Ectodermal cell (in vitro differentiated cells): ENCODE measurements around the gene GZMB.
"Not testable (repeated sequence)": the region's sequence is repeated elsewhere in the genome, so short reads cannot be mapped to it uniquely, and the experiment has no call there.

ENCODE experiments used
- H3K27ac ChIP-seq: 2 replicates; pipeline ENCODE4 v1.7.0; 2013; ENCODE audit warnings: mild to moderate bottlenecking, low read depth, low read length; ENCODE audit not compliant: insufficient read depth, poor library complexity, severe bottlenecking
- H3K27me3 ChIP-seq: 2 replicates; pipeline ENCODE4 v1.7.0; 2013; ENCODE audit warnings: mild to moderate bottlenecking, low read length; ENCODE audit not compliant: insufficient read depth, control insufficient read depth, poor library complexity, severe bottlenecking
- H3K36me3 ChIP-seq: one replicate; pipeline ENCODE4 v1.7.0; 2013; ENCODE audit warnings: low read length; ENCODE audit not compliant: control insufficient read depth, insufficient read depth
- H3K4me1 ChIP-seq: one replicate; pipeline ENCODE4 v1.7.0; 2013; ENCODE audit warnings: low read length; ENCODE audit not compliant: control insufficient read depth, insufficient read depth
- H3K4me3 ChIP-seq: 2 replicates; pipeline ENCODE4 v1.7.0; 2013; ENCODE audit warnings: low read depth, low read length, control low read depth; ENCODE audit not compliant: insufficient read depth
- H3K9me3 ChIP-seq: 2 replicates; pipeline ENCODE4 v1.7.0; 2013; ENCODE audit warnings: mild to moderate bottlenecking, low read length, moderate library complexity; ENCODE audit not compliant: control insufficient read depth
- WGBS, 2 experiments: methylation state at CpG; one replicate each; pipeline ENCODE4 v1.1.7; 2013; ENCODE audit warnings: missing lambda C conversion rate in 2 of 2; 5-methylcytosine and 5-hydroxymethylcytosine counted together

Gene GZMB

GRCh38 chr14:24669651-24670050 is 35.7 kb upstream of the GZMB start:
- Histone ChIP-seq H3K4me3 (no peak overlapping the region), H3K4me1 (no peaks in the 10 kb centered on the region), H3K9me3 (no peaks in the 10 kb centered on the region), H3K36me3 (no peaks in the 10 kb centered on the region), H3K27ac (no peak overlapping the region), H3K27me3 (no peaks in the 10 kb centered on the region)
- WGBS, 2 experiments = 85 to 89% methylated on average over 1 of the region's 1 CpG

- WGBS, 2 experiments = 86 to 88% methylated on average over 4 of the region's 4 CpGs
- Histone ChIP-seq H3K36me3 (no peaks in the 10 kb centered on the region), H3K9me3 (no peaks in the 10 kb centered on the region), H3K4me3 (no peak overlapping the region), H3K27me3 (no peaks in the 10 kb centered on the region), H3K27ac (no peak overlapping the region), H3K4me1 (no peaks in the 10 kb centered on the region)
Measured at GRCh38 chr14:24665440-24665991, 31.5 kb upstream of the GZMB start.

GRCh38 chr14:24664366-24664765 is 30.4 kb upstream of the GZMB start:
- Histone ChIP-seq H3K9me3 (no peaks in the 10 kb centered on the region), H3K36me3 (no peaks in the 10 kb centered on the region), H3K4me1 (no peaks in the 10 kb centered on the region), H3K27me3 (no peaks in the 10 kb centered on the region), H3K27ac (no peak overlapping the region), H3K4me3 (no peak overlapping the region)
- WGBS, 2 experiments = 88 to 89% methylated on average over 4 of the region's 4 CpGs

GRCh38 chr14:24662753-24663152 is 28.8 kb upstream of the GZMB start:
- 84 to 87% methylated on average over 5 of the region's 5 CpGs for WGBS, 2 experiments
- no peaks in the 10 kb centered on the region for H3K9me3 ChIP-seq
- H3K27ac ChIP-seq = no peak overlapping the region
- no peaks in the 10 kb centered on the region for H3K36me3 ChIP-seq
- no peak overlapping the region for H3K4me3 ChIP-seq
- H3K27me3 ChIP-seq = no peaks in the 10 kb centered on the region
- H3K4me1 ChIP-seq = no peaks in the 10 kb centered on the region

GRCh38 chr14:24659916-24660570 is 26.1 kb upstream of the GZMB start:
- Histone ChIP-seq H3K36me3 (no peaks in the 10 kb centered on the region), H3K9me3 (no peaks in the 10 kb centered on the region), H3K4me3 (no peak overlapping the region), H3K27me3 (no peaks in the 10 kb centered on the region), H3K4me1 (no peaks in the 10 kb centered on the region), H3K27ac (no peak overlapping the region)
- WGBS, 2 experiments = 91 to 92% methylated on average over 9 of the region's 9 CpGs

GRCh38 chr14:24648361-24648760 is 14.4 kb upstream of the GZMB start:
- H3K36me3 ChIP-seq, H3K27me3 ChIP-seq, H3K9me3 ChIP-seq, H3K4me1 ChIP-seq, H3K27ac ChIP-seq, H3K4me3 ChIP-seq: not testable (repeated sequence)
- 68 to 83% methylated on average over 1 of the region's 1 CpG for WGBS, 2 experiments

- no peaks in the 10 kb centered on the region for H3K9me3 ChIP-seq
- H3K4me1 ChIP-seq = no peaks in the 10 kb centered on the region
- no peaks in the 10 kb centered on the region for H3K36me3 ChIP-seq
- WGBS, 2 experiments = 92 to 93% methylated on average over 3 of the region's 3 CpGs
- no peak overlapping the region for H3K4me3 ChIP-seq
- H3K27ac ChIP-seq = no peak overlapping the region
- no peaks in the 10 kb centered on the region for H3K27me3 ChIP-seq
Measured at GRCh38 chr14:24639905-24640304, 5.9 kb upstream of the GZMB start.

GRCh38 chr14:24639270-24639669 is 5.3 kb upstream of the GZMB start:
- Histone ChIP-seq H3K27ac (no peak overlapping the region), H3K9me3 (no peaks in the 10 kb centered on the region), H3K27me3 (no peaks in the 10 kb centered on the region), H3K36me3 (no peaks in the 10 kb centered on the region), H3K4me3 (no peak overlapping the region), H3K4me1 (no peaks in the 10 kb centered on the region)
- WGBS, 2 experiments = 88 to 97% methylated on average over 3 of the region's 3 CpGs

GRCh38 chr14:24633353-24633752 is 637 bp downstream of the GZMB start:
- Histone ChIP-seq H3K4me1 (no peaks in the 10 kb centered on the region), H3K4me3 (no peak overlapping the region), H3K27ac (no peak overlapping the region), H3K9me3 (no peaks in the 10 kb centered on the region), H3K27me3 (no peaks in the 10 kb centered on the region), H3K36me3 (no peaks in the 10 kb centered on the region)
- 93 to 94% methylated on average over 1 of the region's 1 CpG for WGBS, 2 experiments

GRCh38 chr14:24632761-24633160 is 1.2 kb downstream of the GZMB start:
- Histone ChIP-seq H3K9me3 (no peaks in the 10 kb centered on the region), H3K4me3 (no peak overlapping the region), H3K4me1 (no peaks in the 10 kb centered on the region), H3K27ac (no peak overlapping the region), H3K36me3 (no peaks in the 10 kb centered on the region), H3K27me3 (no peaks in the 10 kb centered on the region)
- 70 to 80% methylated on average over 6 of the region's 6 CpGs for WGBS, 2 experiments
